ENCODE results near the gene PLEKHA4. TPM values are rescaled to one million over a fixed set of nuclear protein-coding genes. Genes with fewer than 3 reads are reported as not detected.

PLEKHA4 gene
- total and polyA plus RNA-seq, 2 of the 13 experiments (the other 11 are each of a cell fraction or from before 2014, with no cell fraction given), result 4.8 to 6.0 TPM

- TF ChIP-seq ZBTB34 (CRISPR knock-in tag; IDR thresholded peaks at IDR 0.05) (no peak), ZNF598 (CRISPR knock-in tag; IDR thresholded peaks at IDR 0.05; ENCODE audit: borderline replicate concordance) (no peak), ZNF333 (CRISPR knock-in tag; IDR thresholded peaks at IDR 0.05; ENCODE audit: borderline replicate concordance) (no peak)
These were observed 7.1 kb downstream of the PLEKHA4 start (continued) for GRCh38 chr19:48861313-48861712.

GRCh38 chr19:48859711-48860572 lies 8.5 kb downstream of the PLEKHA4 start:
- BruUV-seq (replicated peaks), result no TSS peak
- H3K9me3 ChIP-seq (ENCODE audit: low read length), result no peaks in the 10 kb centered on the region
- FAIRE-seq (no peak), DNase-seq (ENCODE audit: low spot score) (no peak), ATAC-seq (no peak)
- no peaks in the 10 kb centered on the region; the same call in 1 of the 2 replicates for H3K4me1 ChIP-seq (ENCODE audit: insufficient read depth, low read length)
- POLR2A ChIA-PET, result interaction anchor here (1.2 kb wide), 1 partner anchor 12 kb away, joined by 4 read pairs; the partner anchor contains the start of gene PPP1R15A
- no peaks in the 10 kb centered on the region for H4K20me1 ChIP-seq (ENCODE audit: insufficient read depth, low read length)
- 96% methylated on average over 20 of the region's 30 CpGs for WGBS (ENCODE audit: low lambda C conversion rate)
- no peaks in the 10 kb centered on the region for H3K79me2 ChIP-seq (ENCODE audit: insufficient read depth, low read length)
- H3K36me3 ChIP-seq (replicated peaks in 1 of 2; ENCODE audit: control insufficient read depth in 1 of 2, insufficient read depth in 2 of 2, low read length in 2 of 2), result no peaks in the 10 kb centered on the region
- no peak overlapping the region for H3K4me2 ChIP-seq (ENCODE audit: low read depth, low read length)
- H2AFZ ChIP-seq (ENCODE audit: low read length), result no peak overlapping the region
- H3K27me3 ChIP-seq (ENCODE audit: control insufficient read depth in 1 of 2, insufficient read depth in 2 of 2, low read length in 2 of 2), result no peaks in the 10 kb centered on the region; a peak in 1 of 5 replicates
- intact Hi-C loops (cut with micrococcal nuclease; ENCODE audit: unreplicated experiment), result no loop called here
- H3K27ac ChIP-seq (ENCODE audit: extremely low read length, insufficient read depth, low read length), result no peak overlapping the region
- H3K4me3 ChIP-seq (replicated peaks in 1 of 3; ENCODE audit: insufficient read depth in 1 of 3, low read depth in 2 of 3, low read length in 3 of 3), result no peak overlapping the region
- CTCF ChIA-PET (ENCODE audit: low intra/inter-chr PET ratio, low total read pairs), result no interaction called here
- TF ChIP-seq ZNF549 (CRISPR knock-in tag; IDR thresholded peaks at IDR 0.05), result no peak
- no peak for TF ChIP-seq CBX5 (CRISPR knock-in tag; IDR thresholded peaks at IDR 0.05; ENCODE audit: borderline replicate concordance)
- no peak for TF ChIP-seq SMYD3 (CRISPR knock-in tag; IDR thresholded peaks at IDR 0.05)
- no peak for TF ChIP-seq ISL2 (CRISPR knock-in tag; IDR thresholded peaks at IDR 0.05)
- TF ChIP-seq CEBPZ (IDR thresholded peaks at IDR 0.05; ENCODE audit: low read length), result no peak
- no peak for TF ChIP-seq ZNF224 (CRISPR knock-in tag; IDR thresholded peaks at IDR 0.05)
- TF ChIP-seq ZNF180 (CRISPR knock-in tag; IDR thresholded peaks at IDR 0.05; ENCODE audit: borderline replicate concordance, low read depth), result no peak
- TF ChIP-seq ZNF121 (CRISPR knock-in tag; IDR thresholded peaks at IDR 0.05), result no peak
- no peak for TF ChIP-seq DNMT3B (CRISPR knock-in tag; conservative IDR thresholded peaks at IDR 0.05)
- no peak for TF ChIP-seq KLF6 (CRISPR knock-in tag; IDR thresholded peaks at IDR 0.05)
- no peak for TF ChIP-seq SNRNP70 (IDR thresholded peaks at IDR 0.05; ENCODE audit: low read depth, low read length)
- TF ChIP-seq ZNF607 (CRISPR knock-in tag; IDR thresholded peaks at IDR 0.05; ENCODE audit: borderline replicate concordance), result no peak
- in situ Hi-C loops (cut with HindIII; ENCODE audit: extremely low pct_ligation_motif_present, low pct_unique_long_range_greater_than_20kb), result no loop called here
- H3K9ac ChIP-seq (ENCODE audit: insufficient read depth, low read depth, low read length), result no peak overlapping the region
